Measurements from ENCODE around the gene MTHFD1. TPM values are rescaled to one million over a fixed set of nuclear protein-coding genes. Genes with fewer than 3 reads are reported as not detected.

MTHFD1 gene
- total RNA-seq, 2 experiments from 2014 or later, result 213 to 222 TPM

DNA sequence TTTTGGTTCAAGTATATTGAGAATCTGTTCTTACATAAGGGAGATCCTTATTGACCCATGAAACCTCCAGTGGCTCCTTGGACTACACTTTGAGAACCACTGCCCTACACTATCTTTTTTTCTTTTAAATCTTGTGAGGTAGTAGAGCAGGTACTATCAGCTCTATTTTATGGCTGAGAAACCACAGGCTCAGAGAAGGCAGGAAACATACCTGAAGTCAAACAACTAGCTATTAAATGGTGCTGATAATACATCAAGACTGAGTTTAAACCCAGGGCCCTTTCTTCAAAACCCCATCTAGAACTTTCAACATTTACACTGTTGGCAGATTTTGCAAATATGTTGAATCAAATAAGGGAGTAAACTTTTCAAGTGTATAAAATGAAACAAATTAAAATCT lies 108.6 kb downstream of the MTHFD1 start:
- DNase-seq, result no peak
- H3K9me3 Mint-ChIP-seq (ENCODE audit: low read depth), result no peaks in the 10 kb centered on the region
- H3K36me3 Mint-ChIP-seq (ENCODE audit: low read depth), result peaks cover 43% of the 10 kb centered on the region
- no peak overlapping the region for H3K4me3 Mint-ChIP-seq
- ATAC-seq, result no peak
- peak overlapping the region; percentile 65 for H3K27ac Mint-ChIP-seq
- no peaks in the 10 kb centered on the region for H3K27me3 Mint-ChIP-seq
- ChIA-PET POLR2A (interaction anchor here (0.9 to 1.0 kb wide), 2 partner anchors 14 to 18 kb away, joined by 3 to 5 read pairs; no protein-coding TSS in a partner anchor), CTCF (interaction anchor here (0.8 to 2.1 kb wide), 9 partner anchors 9 to 158 kb away, joined by 3 to 9 read pairs (median 4); no protein-coding TSS in a partner anchor)
- H3K4me1 Mint-ChIP-seq, result peaks cover 67% of the 10 kb centered on the region
- intact Hi-C loops (cut with DNase I, micrococcal nuclease), result no loop called here

DNA sequence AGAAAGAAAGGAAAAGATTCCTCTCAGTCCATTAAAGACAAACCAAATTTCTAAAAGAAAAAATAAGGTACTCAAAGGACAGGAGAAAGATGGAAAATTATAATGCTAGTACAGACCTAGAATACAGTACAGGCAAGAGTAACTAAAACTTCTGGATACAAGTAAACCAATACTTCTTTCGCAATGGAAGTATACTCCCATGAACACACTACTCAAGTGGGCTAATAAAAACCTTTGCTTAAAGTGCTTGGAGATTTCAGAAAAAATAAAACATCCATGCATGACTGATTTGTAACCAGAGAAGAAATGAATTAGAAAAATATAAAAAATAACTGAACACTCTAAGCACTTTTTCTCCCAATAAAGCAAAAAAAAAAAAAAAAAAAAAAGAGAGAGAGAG lies 111.9 kb downstream of the MTHFD1 start:
- ATAC-seq (no peak), DNase-seq (no peak)
- H3K27ac Mint-ChIP-seq, result peak overlapping the region; percentile 99
- intact Hi-C loops (cut with DNase I, micrococcal nuclease), result loop anchor here (5.0 to 10.0 kb wide), 6 partner anchors 33 to 1025 kb away; partner anchors contain the start of genes AKAP5 (in 1 of the 2), PPP2R5E (in 1 of the 2), SGPP1 (in 1 of the 2) and SYNE2 (in 1 of the 2)
- peaks cover 43% of the 10 kb centered on the region for H3K36me3 Mint-ChIP-seq (ENCODE audit: low read depth)
- ChIA-PET CTCF (interaction anchor here (0.6 to 1.4 kb wide), 2 partner anchors 10 to 732 kb away, joined by 5 to 6 read pairs; no protein-coding TSS in a partner anchor), POLR2A (interaction anchor here (0.6 kb wide), 1 partner anchor 17 kb away, joined by 4 read pairs; no protein-coding TSS in a partner anchor)
- H3K9me3 Mint-ChIP-seq (ENCODE audit: low read depth), result no peaks in the 10 kb centered on the region
- peak overlapping the region; percentile 98 for H3K4me3 Mint-ChIP-seq
- peaks cover 44% of the 10 kb centered on the region for H3K4me1 Mint-ChIP-seq
- H3K27me3 Mint-ChIP-seq, result no peaks in the 10 kb centered on the region

DNA sequence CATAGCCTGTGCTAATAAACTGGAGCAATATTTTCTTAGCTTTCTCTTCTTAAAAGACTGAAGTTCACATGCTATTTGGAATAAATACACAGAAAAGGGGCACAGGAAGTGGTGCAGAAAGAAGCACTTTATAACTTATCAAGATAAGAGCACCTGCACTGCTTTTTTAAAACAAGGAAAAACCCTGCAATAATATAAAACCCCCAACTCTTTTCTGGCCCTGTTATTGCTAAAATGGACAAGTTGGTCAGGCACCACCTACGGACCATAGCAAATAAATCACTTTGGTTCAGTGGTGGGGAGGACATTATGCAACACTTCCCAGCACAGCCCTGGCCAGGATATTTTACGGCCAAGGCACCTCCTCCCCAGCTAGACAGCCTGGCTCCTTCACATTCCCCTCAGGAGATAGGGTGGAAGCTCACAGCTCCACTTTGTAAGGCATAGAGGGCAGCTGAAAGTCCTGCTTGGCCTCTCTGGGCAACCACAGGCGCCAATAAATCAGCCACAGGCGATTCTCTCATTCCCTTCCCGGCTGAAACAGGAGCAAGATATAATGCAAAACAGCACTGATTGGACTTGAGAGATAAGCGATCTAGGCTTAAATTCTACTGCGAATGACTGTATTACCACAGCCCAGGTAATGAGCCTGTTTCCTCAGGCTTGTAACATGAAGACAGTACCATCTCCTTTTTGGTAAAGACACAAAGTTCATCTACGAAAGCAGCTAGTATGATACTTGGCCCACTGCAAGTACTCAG lies 113.4 kb downstream of the MTHFD1 start:
- peaks cover 52% of the 10 kb centered on the region for H3K36me3 Mint-ChIP-seq (ENCODE audit: low read depth)
- DNase-seq (no peak), ATAC-seq (no peak)
- intact Hi-C loops (cut with DNase I, micrococcal nuclease), result loop anchor here (2.0 to 10.0 kb wide), 8 partner anchors 34 to 1027 kb away; partner anchors contain the start of genes AKAP5 (in 2 of the 2), PPP2R5E (in 1 of the 2), SGPP1 (in 1 of the 2) and SYNE2 (in 1 of the 2)
- H3K27me3 Mint-ChIP-seq, result no peaks in the 10 kb centered on the region
- H3K9me3 Mint-ChIP-seq (ENCODE audit: low read depth), result no peaks in the 10 kb centered on the region
- peaks cover 44% of the 10 kb centered on the region for H3K4me1 Mint-ChIP-seq
- peak overlapping the region; percentile 98 for H3K4me3 Mint-ChIP-seq
- ChIA-PET CTCF (interaction anchor here (0.7 to 2.6 kb wide), 6 partner anchors 9 to 72 kb away, joined by 3 to 14 read pairs (median 6); partner anchors contain the start of gene HSPA2), POLR2A (interaction anchor here (1.0 kb wide), 1 partner anchor 10 kb away, joined by 3 read pairs; no protein-coding TSS in a partner anchor)
- H3K27ac Mint-ChIP-seq, result peak overlapping the region; percentile 99

DNA sequence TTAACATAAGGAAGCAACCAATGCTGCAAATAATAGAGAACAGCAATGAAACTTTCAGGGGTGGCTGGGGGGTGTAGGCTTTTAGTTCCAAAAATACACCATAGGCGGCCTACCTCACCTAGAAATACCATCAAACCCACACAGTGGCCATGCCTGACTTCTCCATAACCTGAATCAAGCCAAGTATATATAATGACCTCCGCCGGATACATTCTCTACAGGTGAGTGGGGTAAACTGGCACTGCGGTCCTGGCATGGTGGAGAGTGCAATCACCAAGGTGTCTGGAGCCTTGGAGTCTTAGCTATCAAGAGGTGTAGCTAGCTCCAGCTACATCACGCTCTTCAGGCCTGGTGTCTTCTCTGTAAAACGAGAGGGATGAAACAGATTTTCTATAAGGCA lies 114.3 kb downstream of the MTHFD1 start:
- intact Hi-C loops (cut with DNase I, micrococcal nuclease), result loop anchor here (2.0 to 10.0 kb wide), 8 partner anchors 35 to 1028 kb away; partner anchors contain the start of genes AKAP5 (in 2 of the 2), PPP2R5E (in 1 of the 2), SGPP1 (in 1 of the 2) and SYNE2 (in 1 of the 2)
- peak overlapping the region; percentile 98 for H3K4me3 Mint-ChIP-seq
- H3K4me1 Mint-ChIP-seq, result peaks cover 46% of the 10 kb centered on the region
- ChIA-PET POLR2A (interaction anchor here (0.6 to 1.0 kb wide), 3 partner anchors 9 to 38 kb away, joined by 3 to 11 read pairs (median 3); partner anchors contain the start of gene HSPA2), CTCF (interaction anchor here (0.6 to 2.6 kb wide), 9 partner anchors 9 to 969 kb away, joined by 3 to 14 read pairs (median 3); partner anchors contain the start of gene HSPA2)
- H3K36me3 Mint-ChIP-seq (ENCODE audit: low read depth), result peaks cover 56% of the 10 kb centered on the region
- no peak for ATAC-seq
- H3K27ac Mint-ChIP-seq, result peak overlapping the region; percentile 99
- peak; percentile 38 for DNase-seq
- H3K9me3 Mint-ChIP-seq (ENCODE audit: low read depth), result no peaks in the 10 kb centered on the region
- no peaks in the 10 kb centered on the region for H3K27me3 Mint-ChIP-seq

DNA sequence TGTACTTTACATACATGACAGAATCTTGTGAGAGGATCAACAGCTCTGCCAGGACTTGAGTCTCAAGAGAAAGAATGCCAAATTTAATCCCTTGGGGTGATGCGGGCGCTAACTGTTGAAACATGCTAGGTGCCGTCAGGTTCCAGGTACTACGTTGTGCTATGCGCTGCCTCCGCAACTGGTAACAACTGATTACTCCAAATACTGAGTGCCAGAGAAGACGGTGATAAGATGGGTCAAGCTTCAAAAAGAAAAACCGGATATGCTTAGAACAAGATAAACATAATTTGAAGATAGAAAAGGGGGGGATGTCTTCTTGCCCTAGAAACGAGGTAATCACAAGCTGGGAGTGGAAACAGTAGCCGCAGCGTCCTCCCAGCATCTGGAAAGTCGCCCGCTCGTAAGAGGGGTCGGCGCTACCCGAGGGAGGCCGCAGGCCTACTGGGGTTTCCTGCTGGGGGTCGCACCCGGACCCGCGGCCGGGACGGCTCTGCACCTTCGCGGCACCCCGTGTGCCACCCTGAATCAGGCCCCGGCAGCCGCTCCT lies 114.8 kb downstream of the MTHFD1 start:
- ChIA-PET POLR2A (interaction anchor here (0.6 to 0.9 kb wide), 2 partner anchors 31 to 38 kb away, joined by 3 read pairs; partner anchors contain the start of gene HSPA2), CTCF (interaction anchor here (0.6 to 2.6 kb wide), 8 partner anchors 8 to 968 kb away, joined by 3 to 14 read pairs (median 3); partner anchors contain the start of gene HSPA2)
- DNase-seq (peak; percentile 50), ATAC-seq (no peak)
- H3K36me3 Mint-ChIP-seq (ENCODE audit: low read depth), result peaks cover 53% of the 10 kb centered on the region
- H3K27ac Mint-ChIP-seq, result peak overlapping the region; percentile 99
- intact Hi-C loops (cut with DNase I, micrococcal nuclease), result loop anchor here (1.0 to 10.0 kb wide), 11 partner anchors 36 to 1028 kb away; partner anchors contain the start of genes AKAP5 (in 2 of the 2), HSPA2 (in 2 of the 2), MTHFD1 (in 2 of the 2) and CHURC1 (in 1 of the 2)
- peak overlapping the region; percentile 98 for H3K4me3 Mint-ChIP-seq
- peaks cover 47% of the 10 kb centered on the region for H3K4me1 Mint-ChIP-seq
- H3K9me3 Mint-ChIP-seq (ENCODE audit: low read depth), result no peaks in the 10 kb centered on the region
- no peaks in the 10 kb centered on the region for H3K27me3 Mint-ChIP-seq

DNA sequence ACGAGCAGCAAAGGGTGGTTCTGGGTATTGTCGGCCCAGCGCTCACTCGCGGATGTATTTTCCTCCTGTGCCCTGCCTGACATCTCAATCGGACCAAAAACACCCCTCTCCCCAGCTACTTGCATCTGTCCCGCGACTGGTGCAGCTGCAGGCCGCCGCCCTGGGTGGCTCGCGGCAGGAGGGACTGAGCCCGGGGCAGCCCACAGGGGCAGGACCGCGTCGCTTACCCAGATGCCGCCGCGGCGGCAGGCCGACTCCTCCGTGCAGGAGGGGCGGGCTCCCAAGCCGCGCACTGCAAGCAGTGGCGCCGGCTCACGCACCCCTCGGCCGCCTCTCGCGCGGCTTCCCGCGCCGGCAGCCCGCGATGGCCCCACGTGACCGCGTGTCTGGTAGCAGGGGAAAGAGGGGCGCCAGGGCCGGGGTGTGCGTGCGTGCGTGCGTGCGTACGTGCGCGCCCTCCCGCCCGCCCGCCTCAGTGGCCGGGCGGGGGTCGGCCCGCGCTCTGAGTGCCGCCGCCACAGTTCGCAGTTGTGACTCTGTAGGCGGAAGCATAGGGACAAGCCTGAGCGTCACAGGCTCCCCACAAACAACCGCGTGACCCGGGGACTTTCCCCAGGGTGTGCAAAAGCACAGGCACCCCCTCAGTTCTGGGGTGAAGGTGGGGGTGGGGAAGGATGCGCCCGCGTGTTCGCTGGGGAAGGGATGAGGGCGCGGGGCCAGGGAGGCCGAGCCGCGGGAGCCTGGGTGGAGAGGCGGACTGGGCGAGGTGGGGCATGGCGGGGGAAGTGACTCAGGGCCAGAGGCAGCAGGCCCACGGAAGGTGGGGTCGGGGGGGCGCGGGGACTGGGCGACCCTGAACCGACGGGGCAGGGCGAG lies 115.5 kb downstream of the MTHFD1 start, which contains the start of gene ZBTB25:
ZBTB25 (minus strand) TSS at position 405 of the 876 bp plus-strand sequence. CDS start 13,305 bp downstream, outside the sequence.
- peak; percentile 97 for DNase-seq
- ChIA-PET CTCF (interaction anchor here (0.5 to 1.4 kb wide), 8 partner anchors 9 to 417 kb away, joined by 3 to 7 read pairs (median 3); partner anchors contain the start of gene CHURC1), POLR2A (interaction anchor here (0.6 kb wide), 1 partner anchor 30 kb away, joined by 3 read pairs; no protein-coding TSS in a partner anchor)
- Mint-ChIP-seq H3K27me3 (no peaks in the 10 kb centered on the region), H3K4me3 (peak within 1 kb of the TSS; percentile 98), H3K27ac (peak within 1 kb of the TSS; percentile 99), H3K9me3 (ENCODE audit: low read depth) (no peaks in the 10 kb centered on the region), H3K36me3 (ENCODE audit: low read depth) (peaks cover 51% of the 10 kb centered on the region), H3K4me1 (peaks cover 51% of the 10 kb centered on the region)
- intact Hi-C loops (cut with DNase I, micrococcal nuclease), result loop anchor here (1.0 to 10.0 kb wide), 14 partner anchors 36 to 1029 kb away; partner anchors contain the start of genes AKAP5 (in 2 of the 2), HSPA2 (in 2 of the 2), MTHFD1 (in 2 of the 2) and CHURC1 (in 1 of the 2)
- ATAC-seq, result peak; percentile 66

DNA sequence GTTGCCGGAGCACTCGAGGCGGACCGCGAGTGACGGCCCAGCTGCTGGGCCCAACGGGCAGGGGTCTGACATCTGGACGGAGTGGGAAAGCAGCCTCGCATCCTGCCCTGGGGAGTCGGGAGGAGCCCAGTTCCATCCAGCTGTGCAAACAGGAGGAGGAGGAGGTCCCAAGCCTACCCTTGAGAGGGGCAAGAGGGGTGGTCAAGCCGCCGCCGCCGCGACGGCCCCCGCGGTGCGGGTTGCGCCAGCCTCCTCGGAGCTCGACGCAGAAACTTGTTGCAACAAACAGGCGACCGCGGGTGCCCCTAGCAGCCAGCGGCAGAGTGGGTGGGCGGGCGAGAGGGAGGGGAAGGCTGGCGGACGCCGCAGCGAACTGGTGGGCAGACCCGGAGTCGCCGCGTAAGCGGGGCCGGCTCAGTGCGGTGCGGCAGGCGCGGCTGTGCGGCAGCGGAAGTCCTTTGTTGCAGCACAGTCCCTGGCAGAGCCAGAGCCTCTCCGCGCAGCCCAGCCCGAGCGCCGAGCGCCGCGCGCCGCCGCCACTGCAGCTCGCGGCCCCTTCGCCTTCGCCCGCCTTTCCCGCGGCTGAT lies 116.2 kb downstream of the MTHFD1 start, which contains the start of gene ZBTB1:
ZBTB1 (plus strand) TSS at position 461 of the 587 bp plus-strand sequence. CDS start 16,735 bp downstream, outside the sequence.
- POLR2A ChIA-PET, result interaction anchor here (0.9 to 1.0 kb wide), 2 partner anchors 39 to 116 kb away, joined by 3 to 4 read pairs; partner anchors contain the start of genes AKAP5 and MTHFD1
- Mint-ChIP-seq H3K9me3 (ENCODE audit: low read depth) (no peaks in the 10 kb centered on the region), H3K27me3 (no peaks in the 10 kb centered on the region), H3K4me3 (peak within 1 kb of the TSS; percentile 98), H3K36me3 (ENCODE audit: low read depth) (peaks cover 51% of the 10 kb centered on the region), H3K4me1 (peaks cover 51% of the 10 kb centered on the region), H3K27ac (peak within 1 kb of the TSS; percentile 99)
- ATAC-seq, result peak; percentile 45
- intact Hi-C loops (cut with DNase I, micrococcal nuclease), result loop anchor here (1.0 to 10.0 kb wide), 9 partner anchors 37 to 1030 kb away; partner anchors contain the start of genes AKAP5 (in 1 of the 2), FNTB (in 1 of the 2), MAX (in 1 of the 2) and PPP2R5E (in 1 of the 2)
- CTCF ChIA-PET, result interaction anchor here (0.9 to 1.2 kb wide), 3 partner anchors 20 to 166 kb away, joined by 3 to 7 read pairs (median 3); no protein-coding TSS in a partner anchor
- peak; percentile 94 for DNase-seq

DNA sequence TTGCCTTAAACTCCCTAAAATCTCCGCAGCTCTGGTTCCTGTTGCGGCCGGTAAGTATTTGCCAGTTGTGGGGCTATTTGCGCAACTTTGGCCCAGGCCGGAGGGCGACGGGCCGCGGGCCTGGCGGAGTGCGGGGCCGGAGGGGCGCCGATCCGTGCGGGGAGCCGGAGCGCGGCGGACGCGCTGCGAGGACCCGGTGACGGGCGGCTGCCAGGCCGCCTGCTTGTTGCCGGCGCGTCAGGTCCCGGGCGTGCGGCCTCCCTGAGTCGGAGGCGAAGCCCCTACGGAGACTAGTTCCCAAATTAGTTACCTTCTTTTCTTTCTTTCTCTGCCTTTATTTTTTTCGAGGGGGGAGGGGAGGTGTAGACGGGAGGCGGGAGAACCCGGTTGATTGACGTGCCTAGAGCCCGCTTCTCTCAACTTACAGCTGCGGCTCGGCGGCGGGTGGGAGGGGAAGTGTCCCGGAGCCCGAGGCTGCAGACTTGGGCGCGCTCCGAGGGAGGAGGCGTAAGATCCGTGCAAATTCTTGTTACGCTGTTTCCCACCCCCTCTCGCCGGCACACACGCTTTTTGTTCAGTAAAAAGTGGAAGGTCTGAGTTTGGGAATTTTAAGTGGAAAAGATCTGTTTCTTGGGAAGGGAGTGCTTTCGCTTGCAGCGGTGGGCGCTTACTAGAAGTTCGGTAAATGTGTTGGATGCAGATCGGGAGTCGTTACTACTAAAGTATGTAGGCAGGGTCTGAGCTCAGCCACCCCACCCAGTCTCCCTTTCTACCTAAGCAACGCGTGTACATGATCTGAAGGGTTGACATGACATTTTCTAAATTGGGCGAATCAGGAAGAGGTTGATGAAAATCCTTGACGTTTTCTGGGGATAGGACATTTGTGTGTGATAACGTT lies 117.0 kb downstream of the MTHFD1 start:
- ChIA-PET POLR2A (interaction anchor here (0.7 to 1.0 kb wide), 3 partner anchors 40 to 117 kb away, joined by 3 to 4 read pairs (median 3); partner anchors contain the start of genes AKAP5 and MTHFD1), CTCF (interaction anchor here (0.9 to 1.2 kb wide), 3 partner anchors 21 to 167 kb away, joined by 3 to 7 read pairs (median 3); no protein-coding TSS in a partner anchor)
- H3K4me3 Mint-ChIP-seq, result peak overlapping the region; percentile 98
- H3K36me3 Mint-ChIP-seq (ENCODE audit: low read depth), result peaks cover 43% of the 10 kb centered on the region
- DNase-seq (peak; percentile 94), ATAC-seq (peak; percentile 38)
- no peaks in the 10 kb centered on the region for H3K9me3 Mint-ChIP-seq (ENCODE audit: low read depth)
- H3K27me3 Mint-ChIP-seq, result no peaks in the 10 kb centered on the region
- intact Hi-C loops (cut with DNase I, micrococcal nuclease), result loop anchor here (1.0 to 10.0 kb wide), 12 partner anchors 38 to 1030 kb away; partner anchors contain the start of genes WDR89 (in 2 of the 2), AKAP5 (in 1 of the 2), FNTB (in 1 of the 2) and FUT8 (in 1 of the 2)
- H3K4me1 Mint-ChIP-seq, result peaks cover 51% of the 10 kb centered on the region
- H3K27ac Mint-ChIP-seq, result peak overlapping the region; percentile 97

All from activated CD4-positive, alpha-beta T cell treated with anti-CD3 and anti-CD28 coated beads for 36 hours (primary cell).